ENCODE data around the gene PNISR.

Gene PNISR

DNA sequence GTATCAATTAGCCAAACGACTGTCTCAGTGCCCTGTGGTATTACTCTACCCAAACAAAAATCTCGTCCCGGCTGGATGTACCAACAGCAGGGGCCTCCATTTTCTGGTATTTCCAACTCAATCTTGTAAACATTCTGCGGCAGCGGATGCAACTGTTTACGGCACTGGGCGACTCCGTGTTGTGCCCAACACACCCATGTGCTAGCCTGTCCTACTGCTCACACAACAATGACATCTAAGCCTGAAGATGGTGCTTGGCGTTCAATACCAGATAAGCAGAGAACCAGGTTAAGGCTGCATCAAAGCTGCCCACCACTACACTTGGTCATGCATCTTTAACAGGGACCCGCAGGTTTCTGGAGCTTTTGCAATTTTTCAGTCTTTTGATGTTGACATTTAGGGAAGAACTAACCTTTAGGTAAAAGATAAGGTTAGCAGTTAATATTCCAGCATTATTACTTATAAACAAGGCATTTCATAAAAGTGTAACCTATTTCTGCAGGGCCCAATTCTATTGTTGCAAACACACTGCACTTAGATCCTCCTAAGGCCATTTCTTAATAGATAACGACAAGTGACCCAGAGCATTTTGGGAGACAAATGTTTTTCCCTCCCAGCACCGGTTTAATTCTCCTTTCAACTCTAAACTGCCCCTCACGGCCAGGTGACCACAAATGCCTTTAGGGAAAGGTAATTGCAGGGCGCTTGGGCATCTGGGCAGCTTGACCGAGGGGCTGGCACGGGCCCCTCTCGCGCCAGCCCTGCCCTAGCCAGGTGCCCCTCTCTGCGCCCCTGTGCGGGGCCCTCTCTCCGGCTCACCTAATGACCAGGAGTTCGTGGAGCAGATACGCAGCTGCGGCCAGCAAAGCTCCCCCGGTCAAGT lies 76.6 kb downstream of the PNISR start:
- peak overlapping the region; percentile 61 for H3K4me3 ChIP-seq (ENCODE audit: low read depth, low read length)
- TF ChIP-seq, protein P1, sequence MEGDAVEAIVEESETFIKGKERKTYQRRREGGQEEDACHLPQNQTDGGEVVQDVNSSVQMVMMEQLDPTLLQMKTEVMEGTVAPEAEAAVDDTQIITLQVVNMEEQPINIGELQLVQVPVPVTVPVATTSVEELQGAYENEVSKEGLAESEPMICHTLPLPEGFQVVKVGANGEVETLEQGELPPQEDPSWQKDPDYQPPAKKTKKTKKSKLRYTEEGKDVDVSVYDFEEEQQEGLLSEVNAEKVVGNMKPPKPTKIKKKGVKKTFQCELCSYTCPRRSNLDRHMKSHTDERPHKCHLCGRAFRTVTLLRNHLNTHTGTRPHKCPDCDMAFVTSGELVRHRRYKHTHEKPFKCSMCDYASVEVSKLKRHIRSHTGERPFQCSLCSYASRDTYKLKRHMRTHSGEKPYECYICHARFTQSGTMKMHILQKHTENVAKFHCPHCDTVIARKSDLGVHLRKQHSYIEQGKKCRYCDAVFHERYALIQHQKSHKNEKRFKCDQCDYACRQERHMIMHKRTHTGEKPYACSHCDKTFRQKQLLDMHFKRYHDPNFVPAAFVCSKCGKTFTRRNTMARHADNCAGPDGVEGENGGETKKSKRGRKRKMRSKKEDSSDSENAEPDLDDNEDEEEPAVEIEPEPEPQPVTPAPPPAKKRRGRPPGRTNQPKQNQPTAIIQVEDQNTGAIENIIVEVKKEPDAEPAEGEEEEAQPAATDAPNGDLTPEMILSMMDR (IDR thresholded peaks at IDR 0.05; ENCODE audit: control insufficient read depth, extremely low read depth, insufficient read depth), result no peak
- DNase-seq (ENCODE audit: low read depth), result no peak

Data from LNCaP clone FGC (cell line).